Measurements from ENCODE around the gene C15orf39. TPM values are rescaled to one million over a fixed set of nuclear protein-coding genes. Genes with fewer than 3 reads are reported as not detected.

C15orf39 gene
- total RNA-seq, 1 donor from 2014 or later = 83.4 TPM

- H3K9me3 Mint-ChIP-seq (ENCODE audit: low read depth) = no peaks in the 10 kb centered on the region
- peaks cover 56% of the 10 kb centered on the region for H3K4me1 Mint-ChIP-seq (ENCODE audit: low read depth)
- H3K27ac Mint-ChIP-seq = peak overlapping the region; percentile 97
These were observed 22.5 kb upstream of the C15orf39 start for GRCh38 chr15:75178938-75179745.

GRCh38 chr15:75179746-75180140, 21.9 kb upstream of the C15orf39 start:
- H3K27me3 Mint-ChIP-seq = no peaks in the 10 kb centered on the region
- H3K4me3 Mint-ChIP-seq (ENCODE audit: low read depth) = peak overlapping the region; percentile 43
- DNase-seq (ENCODE audit: low spot score, unreplicated experiment) = no peak
- TF ChIP-seq CTCF (IDR thresholded peaks at IDR 0.05; ENCODE audit: unreplicated experiment) = no peak
- no peaks in the 10 kb centered on the region for H3K9me3 Mint-ChIP-seq (ENCODE audit: low read depth)
- H3K27ac Mint-ChIP-seq = peak overlapping the region; percentile 97
- H3K4me1 Mint-ChIP-seq (ENCODE audit: low read depth) = peaks cover 57% of the 10 kb centered on the region
- no peaks in the 10 kb centered on the region for H3K36me3 Mint-ChIP-seq (ENCODE audit: insufficient read depth)

More at GRCh38 chr15:75178938-75179745, 22.5 kb upstream of the C15orf39 start:
- Mint-ChIP-seq H3K27me3 (no peaks in the 10 kb centered on the region), H3K4me3 (ENCODE audit: low read depth) (peak overlapping the region; percentile 19), H3K36me3 (ENCODE audit: insufficient read depth) (no peaks in the 10 kb centered on the region)
- no peak for DNase-seq (ENCODE audit: low spot score, unreplicated experiment)
- TF ChIP-seq CTCF (IDR thresholded peaks at IDR 0.05; ENCODE audit: unreplicated experiment) = no peak

GRCh38 chr15:75181780-75182179, 19.9 kb upstream of the C15orf39 start:
- DNase-seq (ENCODE audit: low spot score, unreplicated experiment) = no peak
- no peaks in the 10 kb centered on the region for H3K36me3 Mint-ChIP-seq (ENCODE audit: insufficient read depth)
- no peak for TF ChIP-seq CTCF (IDR thresholded peaks at IDR 0.05; ENCODE audit: unreplicated experiment)
- peaks cover 55% of the 10 kb centered on the region for H3K4me1 Mint-ChIP-seq (ENCODE audit: low read depth)
- H3K27ac Mint-ChIP-seq = peak overlapping the region; percentile 98
- H3K9me3 Mint-ChIP-seq (ENCODE audit: low read depth) = no peaks in the 10 kb centered on the region
- peak overlapping the region; percentile 29 for H3K4me3 Mint-ChIP-seq (ENCODE audit: low read depth)
- H3K27me3 Mint-ChIP-seq = no peaks in the 10 kb centered on the region

GRCh38 chr15:75182187-75183131, 19.2 kb upstream of the C15orf39 start:
- Mint-ChIP-seq H3K9me3 (ENCODE audit: low read depth) (no peaks in the 10 kb centered on the region), H3K27ac (peak overlapping the region; percentile 98), H3K4me3 (ENCODE audit: low read depth) (peak overlapping the region; percentile 29), H3K36me3 (ENCODE audit: insufficient read depth) (no peaks in the 10 kb centered on the region), H3K27me3 (no peaks in the 10 kb centered on the region), H3K4me1 (ENCODE audit: low read depth) (peaks cover 48% of the 10 kb centered on the region)
- DNase-seq (ENCODE audit: low spot score, unreplicated experiment) = no peak
- TF ChIP-seq CTCF (IDR thresholded peaks at IDR 0.05; ENCODE audit: unreplicated experiment) = peak; percentile 23

All from progenitor cell of endocrine pancreas (in vitro differentiated cells).